ENCODE data around the gene FAM187B.

- no peak for TF ChIP-seq CTCF (tag by site-specific recombination; IDR thresholded peaks at IDR 0.05)
- TF ChIP-seq ZFP69B (tag by site-specific recombination; IDR thresholded peaks at IDR 0.05): no peak
- no peak for TF ChIP-seq ZNF155 (tag by site-specific recombination; IDR thresholded peaks at IDR 0.05)
- no peak for TF ChIP-seq ZNF639 (tag by site-specific recombination; IDR thresholded peaks at IDR 0.05)
- TF ChIP-seq ZNF311 (tag by site-specific recombination; IDR thresholded peaks at IDR 0.05; ENCODE audit: borderline replicate concordance): no peak
- TF ChIP-seq ZNF274 (IDR thresholded peaks at IDR 0.05; ENCODE audit: low read length): no peak
- no peak for TF ChIP-seq ZNF274 (tag by site-specific recombination; IDR thresholded peaks at IDR 0.05; ENCODE audit: borderline replicate concordance)
- TF ChIP-seq ZSCAN18 (tag by site-specific recombination; IDR thresholded peaks at IDR 0.05): no peak
- TF ChIP-seq ELK4 (IDR thresholded peaks at IDR 0.05; ENCODE audit: borderline replicate concordance, low read depth, low read length): no peak
- TF ChIP-seq ZNF239 (tag by site-specific recombination; IDR thresholded peaks at IDR 0.05): no peak
- no peak for TF ChIP-seq ZSCAN5A (tag by site-specific recombination; IDR thresholded peaks at IDR 0.05)
- TF ChIP-seq ZNF398 (tag by site-specific recombination; IDR thresholded peaks at IDR 0.05): no peak
Measured at GRCh38 chr19:35219008-35219407, 9.5 kb downstream of the FAM187B start.
